Measurements from ENCODE around the gene FAT1.

The FAT1 gene

GRCh38 chr4:186543206-186543605 is 180.4 kb downstream of the FAT1 start:
- Histone ChIP-seq H3F3A (ENCODE audit: control insufficient read depth, insufficient read depth) (no peaks in the 10 kb centered on the region), H3K36me3 (ENCODE audit: control insufficient read depth, low read length) (no peaks in the 10 kb centered on the region), H3K9me2 (replicated peaks; ENCODE audit: control insufficient read depth, low read length) (no peaks in the 10 kb centered on the region), H3K9me3 (ENCODE audit: control insufficient read depth, insufficient read depth, low read length) (peaks cover 4% of the 10 kb centered on the region; the same call in 1 of the 2 replicates), H3K4me1 (ENCODE audit: control insufficient read depth, low read length) (no peaks in the 10 kb centered on the region), H3K4me2 (ENCODE audit: low read length) (no peak overlapping the region), H3K27me3 (ENCODE audit: control insufficient read depth, low read length) (no peaks in the 10 kb centered on the region), H4K20me1 (ENCODE audit: control insufficient read depth, insufficient read depth, low read depth, low read length) (no peaks in the 10 kb centered on the region), H3K4me3 (ENCODE audit: low read length) (no peak overlapping the region), H3K27ac (ENCODE audit: low read depth, low read length) (no peak overlapping the region), H3K79me2 (ENCODE audit: control insufficient read depth, low read length) (no peaks in the 10 kb centered on the region)
- TF ChIP-seq EZH2phosphoT487 (IDR thresholded peaks at IDR 0.05; ENCODE audit: borderline replicate concordance, low read length) (no peak), CTCF (IDR thresholded peaks at IDR 0.05; ENCODE audit: low read depth, low read length, poor library complexity, severe bottlenecking) (no peak)

GRCh38 chr4:186541801-186542200 is 181.9 kb downstream of the FAT1 start:
- H3K27me3 ChIP-seq (ENCODE audit: control insufficient read depth, low read length): no peaks in the 10 kb centered on the region
- no peaks in the 10 kb centered on the region for H3K9me2 ChIP-seq (replicated peaks; ENCODE audit: control insufficient read depth, low read length)
- H3K4me1 ChIP-seq (ENCODE audit: control insufficient read depth, low read length): no peaks in the 10 kb centered on the region
- H3K4me2 ChIP-seq (ENCODE audit: low read length): no peak overlapping the region
- no peaks in the 10 kb centered on the region for H3K36me3 ChIP-seq (ENCODE audit: control insufficient read depth, low read length)
- H3K4me3 ChIP-seq (ENCODE audit: low read length): no peak overlapping the region
- no peaks in the 10 kb centered on the region for H3K9me3 ChIP-seq (ENCODE audit: control insufficient read depth, insufficient read depth, low read length)
- H4K20me1 ChIP-seq (ENCODE audit: control insufficient read depth, insufficient read depth, low read depth, low read length): no peaks in the 10 kb centered on the region
- no peak overlapping the region for H3K27ac ChIP-seq (ENCODE audit: low read depth, low read length)
- no peaks in the 10 kb centered on the region for H3K79me2 ChIP-seq (ENCODE audit: control insufficient read depth, low read length)
- no peaks in the 10 kb centered on the region for H3F3A ChIP-seq (ENCODE audit: control insufficient read depth, insufficient read depth)
- TF ChIP-seq EZH2phosphoT487 (IDR thresholded peaks at IDR 0.05; ENCODE audit: borderline replicate concordance, low read length): no peak
- TF ChIP-seq CTCF (IDR thresholded peaks at IDR 0.05; ENCODE audit: low read depth, low read length, poor library complexity, severe bottlenecking): no peak

- Histone ChIP-seq H3K79me2 (ENCODE audit: control insufficient read depth, low read length) (no peaks in the 10 kb centered on the region), H3K4me2 (ENCODE audit: low read length) (no peak overlapping the region), H4K20me1 (ENCODE audit: control insufficient read depth, insufficient read depth, low read depth, low read length) (no peaks in the 10 kb centered on the region), H3F3A (ENCODE audit: control insufficient read depth, insufficient read depth) (no peaks in the 10 kb centered on the region), H3K27ac (ENCODE audit: low read depth, low read length) (no peak overlapping the region), H3K27me3 (ENCODE audit: control insufficient read depth, low read length) (no peaks in the 10 kb centered on the region), H3K9me3 (ENCODE audit: control insufficient read depth, insufficient read depth, low read length) (peaks cover 5% of the 10 kb centered on the region), H3K36me3 (ENCODE audit: control insufficient read depth, low read length) (no peaks in the 10 kb centered on the region), H3K4me1 (ENCODE audit: control insufficient read depth, low read length) (no peaks in the 10 kb centered on the region), H3K4me3 (ENCODE audit: low read length) (no peak overlapping the region), H3K9me2 (replicated peaks; ENCODE audit: control insufficient read depth, low read length) (no peaks in the 10 kb centered on the region)
- no peak for TF ChIP-seq EZH2phosphoT487 (IDR thresholded peaks at IDR 0.05; ENCODE audit: borderline replicate concordance, low read length)
- no peak for TF ChIP-seq CTCF (IDR thresholded peaks at IDR 0.05; ENCODE audit: low read depth, low read length, poor library complexity, severe bottlenecking)
These were observed 185.7 kb downstream of the FAT1 start for GRCh38 chr4:186537843-186538521.

Measured in DOHH2 (cell line).